NCI-H1694 (cell line): ENCODE results near the gene FOLR3.
"Not testable (repeated sequence)": the region's sequence is repeated elsewhere in the genome, so short reads cannot be mapped to it uniquely, and the experiment has no call there.

Experiments
- DNase-seq: peaks from one replicate; lab custom pipeline; 2025; lab: John Stamatoyannopoulos, UW

FOLR3 gene

DNA sequence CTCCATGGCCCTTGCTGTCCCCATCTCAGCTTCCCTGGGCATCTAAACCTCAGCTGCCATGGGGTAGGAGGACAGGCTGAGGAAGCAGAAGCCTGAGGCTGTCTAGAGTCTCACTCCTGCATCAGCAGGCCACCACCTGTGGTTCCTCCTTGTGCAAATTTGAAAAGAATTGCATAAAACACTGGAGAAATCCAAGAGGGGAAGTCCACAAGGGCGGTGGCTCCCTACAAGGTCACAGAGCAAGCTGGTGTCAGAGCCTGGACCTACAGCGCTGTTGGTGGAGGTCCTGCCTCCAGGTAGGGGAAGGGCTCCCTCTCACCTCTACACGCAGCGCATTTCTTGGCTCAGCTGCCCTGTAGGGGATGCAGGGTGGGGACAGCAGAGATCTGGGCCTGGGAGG lies at the start of gene FOLR3:
FOLR3 (plus strand) TSS at position 253 of the 400 bp plus-strand sequence. CDS start 228 bp downstream, outside the sequence.
- DNase-seq = not testable (repeated sequence)

DNA sequence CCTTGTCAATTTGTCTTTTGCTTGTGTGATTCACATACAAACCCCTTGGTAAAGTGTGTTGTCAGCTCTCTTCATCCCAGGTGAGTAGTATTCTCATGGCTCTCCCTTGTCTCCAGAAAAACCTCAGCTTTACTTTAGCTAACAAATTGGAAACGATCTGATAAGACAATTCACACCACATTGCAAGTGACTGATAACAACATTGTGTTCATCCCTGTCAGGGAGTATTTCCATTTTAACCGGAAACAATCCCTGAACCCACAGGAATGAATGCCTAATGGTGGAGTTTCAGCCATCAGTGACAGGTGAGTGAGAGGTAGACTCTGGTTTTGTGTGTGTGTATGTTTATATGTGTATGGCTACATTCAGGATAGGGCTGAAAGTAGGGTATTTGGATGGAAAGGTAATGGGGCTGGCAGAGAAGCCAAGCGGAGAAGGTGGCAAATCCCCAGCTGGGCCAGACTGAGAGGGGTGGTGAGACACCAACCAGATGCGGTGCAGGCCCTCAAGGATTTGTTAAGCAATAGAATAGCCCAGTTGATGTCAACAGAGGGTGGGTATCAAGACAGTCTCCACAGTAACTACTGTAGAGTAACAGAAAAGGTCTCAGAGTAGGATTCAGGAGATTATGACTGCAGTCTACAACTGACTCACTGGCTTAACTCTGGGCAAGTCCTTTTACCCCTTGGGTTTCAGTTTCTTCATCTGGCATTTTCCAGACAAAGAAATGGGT lies 47.3 kb upstream of the FOLR3 start:
- DNase-seq = no peak

DNA sequence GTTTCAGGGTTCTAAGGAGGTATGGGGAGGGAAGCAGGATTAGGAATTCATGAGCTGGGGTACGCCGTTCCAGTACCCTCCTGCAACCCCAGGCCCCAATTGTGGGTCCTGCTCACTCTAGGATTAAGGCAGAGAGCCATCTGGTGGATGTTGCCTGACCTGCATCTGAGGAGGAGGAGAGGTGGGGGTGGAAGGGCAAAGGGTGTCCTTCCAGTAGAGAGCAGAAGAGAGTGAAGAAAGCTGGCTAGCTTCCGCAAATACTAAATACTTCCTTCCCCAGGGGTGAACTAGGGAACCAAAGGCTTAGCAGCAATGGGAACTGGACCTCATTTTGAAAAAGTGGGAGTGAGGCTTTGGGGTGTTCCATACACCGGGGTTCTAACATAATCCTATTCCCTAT lies 44.2 kb upstream of the FOLR3 start:
- peak; percentile 48 for DNase-seq

DNA sequence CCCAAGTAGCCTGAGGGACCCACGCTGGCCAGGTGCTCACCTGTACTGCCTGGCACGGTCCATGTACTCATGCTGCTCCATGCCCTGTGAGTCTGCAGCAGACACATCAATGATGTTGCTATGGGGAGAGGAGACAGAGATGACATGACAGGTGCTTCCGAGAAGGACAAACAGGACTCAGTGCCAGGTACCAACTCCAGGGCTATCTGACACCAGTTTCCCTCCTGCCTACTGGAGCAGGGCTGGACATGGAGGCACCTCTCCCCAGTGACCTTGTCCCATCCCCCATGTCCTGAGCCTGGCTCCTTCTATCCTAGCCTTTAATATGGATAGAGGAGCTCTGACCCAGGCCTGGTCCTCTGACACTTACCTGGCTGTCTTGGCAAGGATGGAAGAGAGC lies 36.8 kb upstream of the FOLR3 start:
- no peak for DNase-seq

DNA sequence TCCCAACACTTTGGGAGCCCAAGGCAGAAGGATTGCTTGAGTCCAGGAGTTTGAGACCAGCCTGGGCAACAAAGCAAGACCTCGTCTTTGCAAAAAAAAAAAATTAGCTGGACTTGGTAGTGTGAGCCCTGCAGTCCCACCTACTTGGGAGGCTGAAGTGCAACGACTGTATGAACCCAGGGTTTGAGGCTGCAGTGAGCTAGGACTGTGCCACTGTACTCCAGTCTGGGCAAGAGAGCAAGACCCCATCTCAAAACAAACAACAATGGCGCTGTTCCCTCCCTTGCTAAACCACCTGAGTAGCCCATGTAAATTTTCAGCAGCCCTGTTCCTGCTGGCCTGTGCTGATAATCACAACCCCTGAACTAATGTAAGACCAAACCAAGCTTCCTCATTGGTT lies 35.5 kb upstream of the FOLR3 start:
- no peak for DNase-seq

DNA sequence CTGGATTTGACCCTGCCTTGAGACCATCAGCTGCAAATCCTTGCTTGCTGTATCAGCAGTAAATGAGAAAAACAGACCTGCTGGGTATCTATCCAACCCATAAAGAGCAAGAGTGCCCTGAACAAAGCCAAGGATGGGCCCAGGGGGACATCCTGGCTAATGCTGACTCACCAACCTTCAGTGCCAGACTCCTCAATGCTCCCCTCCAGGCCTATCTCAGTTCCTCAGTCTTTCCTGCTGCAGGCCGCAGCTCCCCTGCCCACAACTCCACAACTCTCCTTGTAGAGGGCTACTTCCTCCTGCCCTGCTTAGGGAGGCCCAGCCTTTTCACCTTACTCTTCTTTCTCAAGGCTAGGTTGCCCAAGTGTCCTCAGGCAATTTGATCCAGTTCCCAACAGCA lies 35.1 kb upstream of the FOLR3 start:
- no peak for DNase-seq

DNA sequence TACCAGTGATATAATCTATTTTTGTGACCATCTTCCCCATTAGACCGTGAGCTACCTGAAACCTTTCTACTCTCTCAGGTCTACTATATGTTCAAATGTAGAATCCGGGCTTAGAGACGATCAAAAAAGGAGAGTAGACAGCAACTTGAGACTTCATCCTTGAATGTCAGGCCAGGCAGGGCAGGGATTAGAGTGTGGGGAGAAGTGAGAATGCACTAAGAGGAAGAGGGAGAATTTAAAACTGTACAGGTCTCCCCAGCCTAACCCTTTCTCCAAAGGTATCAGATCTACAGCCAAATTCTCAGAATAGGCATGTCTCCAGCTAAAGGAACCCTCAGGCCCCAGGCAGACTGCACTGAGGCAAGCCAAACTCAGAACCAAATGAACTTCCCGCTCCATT lies 33.4 kb upstream of the FOLR3 start:
- DNase-seq = no peak

DNA sequence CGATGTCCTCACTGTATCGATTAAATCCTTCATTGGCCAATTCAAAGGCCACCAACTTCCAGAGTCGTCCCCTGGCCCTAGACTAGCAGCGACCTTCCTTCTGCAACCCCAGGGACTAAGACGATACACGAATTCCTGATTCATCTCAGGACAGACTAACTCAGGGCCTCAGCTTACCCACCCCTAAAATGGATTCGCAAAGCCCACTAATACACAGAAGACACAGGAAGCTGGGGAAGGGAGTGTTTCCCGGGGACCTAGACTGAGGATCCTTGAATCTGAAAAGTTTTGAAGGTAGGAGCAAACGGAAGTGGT lies 32.9 kb upstream of the FOLR3 start:
- no peak for DNase-seq

DNA sequence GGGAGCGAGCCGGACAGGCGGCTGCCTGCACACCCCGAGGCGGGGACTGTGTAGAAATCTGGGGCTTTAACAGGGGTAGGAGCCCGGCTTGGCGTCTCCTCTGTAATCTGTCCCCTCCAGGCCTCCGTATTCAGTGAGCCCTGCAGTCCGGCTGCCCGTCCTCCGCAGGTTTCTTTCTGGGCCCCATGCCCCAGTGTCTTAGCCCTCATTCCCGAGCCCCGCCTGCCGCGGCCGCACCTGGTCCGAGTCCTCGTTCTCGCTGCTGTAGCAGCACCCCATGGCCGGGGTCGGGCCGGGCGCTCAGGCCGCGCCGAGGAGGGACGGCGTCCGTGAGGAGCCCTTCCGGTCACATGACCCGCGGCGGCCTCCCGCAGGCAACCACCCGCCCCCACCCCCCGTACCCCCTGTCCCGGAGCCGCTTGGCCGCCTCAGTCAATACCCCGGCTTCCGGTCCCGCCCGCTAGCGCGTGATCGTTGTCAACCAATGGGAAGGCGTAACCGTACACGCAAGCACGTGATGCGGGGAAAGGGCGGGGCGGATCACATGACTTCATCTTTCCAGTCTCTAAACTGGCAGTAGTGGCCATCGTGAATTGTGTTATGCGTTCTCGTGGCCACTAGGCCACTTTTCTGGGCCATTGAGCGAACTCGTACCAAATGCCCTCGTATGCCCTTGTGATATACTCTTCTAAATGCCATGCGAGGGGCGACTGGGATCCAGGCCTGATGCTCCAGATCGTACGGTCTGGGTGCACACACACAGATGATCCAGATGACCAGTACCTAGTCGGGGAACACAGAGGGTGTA lies 32.4 kb upstream of the FOLR3 start, which contains the start of gene LAMTOR1:
LAMTOR1 (minus strand) TSS at position 352 of the 808 bp plus-strand sequence; CDS start at position 279, 73 bp downstream.
- peak; percentile 95 for DNase-seq

DNA sequence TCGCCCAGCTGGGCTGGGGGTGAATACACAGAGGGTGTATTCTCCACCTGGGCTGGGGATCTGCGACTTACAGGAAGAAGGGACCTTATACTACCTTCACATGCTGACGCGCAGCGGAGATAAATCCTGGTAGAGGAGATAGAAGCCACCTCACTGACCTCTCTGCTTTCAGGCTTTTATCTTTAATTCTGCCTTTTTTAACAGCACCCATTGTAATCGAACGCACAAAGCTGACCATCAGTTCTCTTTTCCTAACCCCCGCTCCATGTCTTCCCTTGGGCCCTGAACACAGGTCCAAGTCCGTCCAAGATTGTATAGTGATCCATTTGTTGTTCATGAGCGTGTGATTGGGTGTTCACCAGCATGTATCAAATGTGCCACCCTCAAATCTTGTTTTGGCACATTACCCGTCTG lies 31.8 kb upstream of the FOLR3 start:
- DNase-seq = no peak

DNA sequence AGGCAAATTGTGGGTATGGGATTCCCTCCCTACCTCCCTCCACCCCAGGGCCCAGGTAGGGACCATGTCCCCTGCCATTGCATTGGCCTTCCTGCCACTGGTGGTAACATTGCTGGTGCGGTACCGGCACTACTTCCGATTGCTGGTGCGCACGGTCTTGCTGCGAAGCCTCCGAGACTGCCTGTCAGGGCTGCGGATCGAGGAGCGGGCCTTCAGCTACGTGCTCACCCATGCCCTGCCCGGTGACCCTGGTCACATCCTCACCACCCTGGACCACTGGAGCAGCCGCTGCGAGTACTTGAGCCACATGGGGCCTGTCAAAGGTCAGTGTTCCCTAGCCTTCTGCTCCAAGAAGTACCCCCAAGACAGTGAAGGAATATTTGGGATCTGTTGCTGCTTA lies 29.6 kb upstream of the FOLR3 start, which contains the start of gene TOMT:
TOMT (plus strand) TSS at position 37 of the 400 bp plus-strand sequence; CDS start at position 65, 28 bp downstream.
- DNase-seq = no peak

DNA sequence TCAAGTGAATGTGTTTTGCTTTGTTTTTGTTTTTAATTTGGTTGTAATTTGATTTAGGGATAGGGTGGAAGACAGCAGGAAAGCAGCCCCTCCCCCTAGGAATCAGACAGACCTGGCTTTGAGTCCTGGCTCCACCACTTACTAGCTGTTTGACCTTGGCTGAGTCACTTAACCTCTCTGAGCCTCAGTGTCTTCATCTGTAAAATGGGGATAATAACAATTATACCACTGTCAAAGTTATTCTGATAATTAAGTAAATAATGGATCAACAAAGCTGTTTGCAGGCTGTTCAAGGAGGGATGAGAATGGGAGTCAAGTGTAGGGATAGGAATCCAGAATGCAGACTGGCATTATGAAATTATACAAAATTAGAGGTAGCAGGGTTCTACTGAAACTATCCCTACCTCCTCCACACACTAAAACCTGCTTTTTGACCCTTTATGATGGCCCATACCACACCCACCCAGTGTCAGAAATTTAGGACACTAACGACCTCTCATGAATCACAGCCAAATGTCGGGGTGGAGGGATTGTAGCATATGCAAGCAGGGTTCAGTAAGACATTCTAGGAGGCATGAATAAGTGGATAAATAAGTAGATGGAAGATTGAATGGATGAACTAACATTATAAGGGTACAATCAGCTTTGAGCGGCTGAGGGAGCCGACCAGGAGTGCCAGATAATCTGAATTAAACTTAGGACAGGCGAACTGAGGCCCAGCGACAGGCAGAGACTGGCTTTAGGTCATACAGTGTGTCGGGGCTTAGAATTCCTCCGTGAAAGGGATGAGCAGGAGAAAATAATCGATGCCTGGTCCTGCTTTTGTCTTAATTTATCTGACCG lies 24.0 kb upstream of the FOLR3 start:
- DNase-seq = no peak

DNA sequence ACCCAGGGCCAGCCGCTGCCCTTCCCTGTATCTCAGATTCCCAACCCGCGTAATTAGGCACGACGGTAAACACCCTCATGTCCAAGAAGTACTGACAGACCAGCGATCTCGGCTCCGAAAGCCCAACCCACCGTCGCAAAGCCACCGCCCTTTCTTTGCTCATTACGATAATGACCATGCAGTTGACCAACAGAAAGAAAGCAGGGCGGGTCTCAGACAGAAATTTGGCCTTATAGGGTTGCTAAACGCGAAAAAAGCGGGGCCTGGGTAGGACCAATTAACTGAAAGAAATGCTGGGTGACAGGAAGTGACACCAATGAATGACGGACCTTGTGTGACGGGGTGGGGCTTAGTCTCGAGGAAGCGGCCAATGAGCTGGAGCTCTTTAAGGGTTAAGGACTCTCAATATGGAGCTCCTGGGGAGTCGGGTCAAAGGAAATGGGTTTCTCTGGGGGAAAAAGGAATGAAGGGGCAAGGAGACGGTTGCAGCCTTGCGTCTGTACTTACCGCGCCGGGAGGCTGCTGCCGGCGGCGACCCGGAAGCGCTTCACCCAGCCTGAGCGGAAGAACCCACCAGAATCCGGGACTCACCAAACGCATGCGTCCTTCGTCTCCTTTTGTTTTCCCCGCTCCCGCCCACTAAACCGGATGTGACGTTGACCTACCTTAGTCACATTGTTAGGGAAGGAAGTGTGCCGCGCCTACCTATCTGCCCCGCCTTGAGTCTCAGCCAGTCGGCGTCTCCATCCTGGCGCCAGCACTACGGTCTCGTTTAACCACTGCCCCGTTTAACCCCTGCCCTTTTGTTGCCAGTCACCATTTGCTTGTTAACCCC lies 23.2 kb upstream of the FOLR3 start, which contains the start of gene ANAPC15:
ANAPC15 (minus strand) TSS at position 553 of the 835 bp plus-strand sequence. CDS start 1,419 bp downstream, outside the sequence.
- peak; percentile 98 for DNase-seq

DNA sequence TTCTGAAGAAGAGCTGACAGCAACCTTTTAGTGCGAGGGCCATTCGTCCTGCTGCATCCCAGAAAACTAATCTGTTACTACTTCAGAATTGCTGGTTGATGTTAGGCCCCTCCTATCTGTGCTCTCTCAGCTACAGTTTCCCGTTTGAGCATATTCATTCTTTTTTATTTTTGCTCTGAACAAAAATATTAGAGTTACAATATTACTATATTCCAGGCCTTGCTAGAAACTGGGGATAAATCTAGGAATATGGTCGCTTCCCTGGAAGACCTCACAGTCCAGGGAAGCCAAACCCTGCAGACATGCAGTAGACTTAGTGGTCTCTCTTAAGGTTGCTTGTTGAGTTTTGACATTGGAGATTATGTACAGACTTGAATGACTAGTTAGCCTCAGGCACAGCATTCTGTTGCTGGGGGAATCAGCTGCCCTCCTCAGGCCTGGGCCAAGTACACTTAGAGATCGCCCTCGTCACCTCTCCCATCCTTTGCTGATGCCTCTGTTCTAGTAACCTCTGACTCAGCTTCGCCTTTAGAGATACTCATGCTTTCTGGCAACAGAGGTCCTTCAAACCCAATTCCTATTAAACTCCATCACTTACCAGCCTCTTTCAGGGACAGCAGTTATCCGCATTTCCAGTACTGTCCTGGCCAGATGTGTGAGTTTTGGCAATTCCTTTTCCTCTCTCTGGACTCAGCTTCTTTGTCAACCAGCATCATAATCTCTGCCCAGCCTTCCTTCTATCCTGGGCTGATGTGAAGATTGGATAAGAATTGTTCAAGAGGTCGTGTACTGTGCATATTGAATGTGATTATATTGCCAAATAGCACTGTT lies 22.3 kb upstream of the FOLR3 start:
- DNase-seq = no peak

DNA sequence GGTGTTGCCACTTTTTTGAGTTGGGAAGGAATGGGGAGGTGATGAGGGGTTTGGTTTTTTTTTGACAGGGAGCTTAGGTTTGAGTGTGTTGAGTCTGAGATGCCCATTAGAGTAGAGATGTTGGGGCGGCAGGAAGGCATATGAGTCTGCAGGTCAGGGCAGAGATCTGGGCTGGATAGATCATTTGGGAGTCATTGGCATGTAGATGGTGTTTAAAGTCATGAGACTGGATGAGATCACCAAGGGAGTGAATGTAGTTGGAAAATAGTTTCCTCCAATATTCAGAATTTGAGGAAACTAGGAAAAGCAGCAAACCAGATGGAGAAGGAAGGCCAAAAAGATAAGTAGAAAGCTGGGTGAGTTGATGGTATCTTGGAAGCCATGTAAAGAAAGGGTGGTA lies 21.0 kb upstream of the FOLR3 start:
- no peak for DNase-seq

DNA sequence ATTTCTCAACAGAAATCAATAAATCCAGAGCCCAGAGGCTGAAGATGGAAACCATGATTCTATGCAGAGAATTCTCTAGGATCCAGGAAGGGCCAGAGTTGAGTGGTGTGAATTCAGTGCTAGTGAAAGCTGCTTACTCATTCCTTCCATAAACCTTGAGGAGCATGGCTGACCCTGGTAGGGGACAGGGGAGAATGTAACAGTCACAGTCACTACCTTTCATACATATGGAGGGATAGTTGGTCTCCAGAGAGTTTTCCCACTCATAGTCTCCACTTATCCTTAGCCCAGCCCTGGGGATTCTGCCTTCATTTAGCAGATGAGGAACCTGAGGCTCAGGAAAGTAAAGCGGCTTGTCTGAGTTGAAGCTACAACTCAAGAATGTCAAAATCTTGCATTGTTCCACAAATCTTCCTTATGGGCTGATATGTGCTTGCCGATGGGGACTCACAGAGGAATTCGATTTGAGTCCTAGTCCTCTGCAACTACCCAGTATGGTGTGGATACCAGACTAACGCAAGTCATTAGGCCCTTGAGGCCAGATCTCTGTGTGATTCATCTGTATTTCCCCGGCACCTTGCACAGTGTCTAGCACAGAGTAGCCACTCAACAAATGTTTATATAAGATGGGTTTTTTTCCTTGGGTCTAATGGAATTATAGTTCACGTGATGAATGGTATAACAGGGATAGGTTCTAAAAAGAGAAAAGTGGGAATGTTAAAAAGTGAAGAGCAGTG lies 19.3 kb upstream of the FOLR3 start:
- no peak for DNase-seq

DNA sequence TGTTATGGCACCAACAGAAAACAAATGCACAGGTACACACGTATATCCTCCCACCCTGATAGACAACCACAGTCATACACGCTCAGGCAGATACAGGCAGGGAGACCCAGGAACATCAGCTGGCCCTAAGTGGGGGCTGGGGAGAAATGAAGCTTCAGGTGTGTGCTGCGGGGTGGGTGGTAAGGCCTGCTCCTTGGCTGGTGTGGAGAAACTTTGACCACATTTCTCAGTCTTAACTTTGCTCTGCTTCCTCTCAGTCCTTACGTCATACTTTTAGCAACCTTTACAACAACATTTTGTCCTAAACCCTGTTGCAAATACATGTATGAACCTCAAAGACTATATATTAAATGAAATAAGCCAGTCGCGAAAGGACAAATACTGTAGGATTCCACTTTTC lies 16.3 kb upstream of the FOLR3 start:
- DNase-seq = no peak

DNA sequence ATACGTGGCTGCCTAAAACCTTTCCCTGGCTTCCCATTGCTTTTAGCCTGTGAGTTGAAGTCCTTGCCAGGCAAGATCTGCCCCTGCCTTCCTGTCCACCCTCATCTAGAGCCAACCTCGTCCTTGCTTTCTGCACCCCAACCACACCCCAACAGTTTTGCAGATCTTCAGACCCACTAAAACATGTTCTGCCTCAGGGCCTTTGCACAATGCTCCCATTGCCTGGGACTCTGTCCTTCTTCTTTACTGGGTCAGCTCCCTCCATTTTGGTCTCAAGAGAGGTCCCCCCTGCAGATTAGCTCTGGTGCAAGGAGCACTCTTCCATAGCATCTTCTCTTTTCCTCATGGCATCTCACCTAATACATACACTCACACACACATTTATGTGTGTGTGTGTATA lies 14.6 kb upstream of the FOLR3 start:
- DNase-seq = no peak

DNA sequence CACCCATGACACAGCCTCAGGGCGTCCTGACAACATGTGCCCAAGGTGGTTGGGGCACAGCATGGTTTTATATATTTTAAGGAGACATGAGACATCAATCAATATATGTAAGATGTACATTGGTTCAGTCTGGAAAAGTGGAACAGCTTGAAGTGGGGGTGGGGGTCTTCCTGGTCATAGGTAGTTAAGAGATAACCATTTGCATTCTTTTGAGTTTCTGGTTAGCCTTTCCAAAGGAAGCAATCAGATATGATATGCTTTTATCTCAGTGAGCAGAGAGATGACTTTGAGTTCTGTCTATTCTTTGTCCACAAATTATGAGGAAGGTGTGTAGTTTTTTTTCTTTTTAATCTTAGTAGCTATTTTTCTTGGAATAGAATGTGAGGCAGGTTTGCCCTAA lies 12.9 kb upstream of the FOLR3 start:
- DNase-seq = no peak
